GM12878 (cell line): Measurements from ENCODE around the gene PTPRD.

Source experiments
- ASH2L ChIP-seq: fragments of 300-600, 200-600 bp; sonication (generic); IDR thresholded peaks from 2 replicates; pipeline ENCODE4 v1.6.1; 2017; ENCODE audit warnings: low read depth, mild to moderate bottlenecking, borderline replicate concordance
- BCL11A ChIP-seq: IDR thresholded peaks from 2 replicates; pipeline ENCODE4 v1.6.1; 2011; ENCODE audit warnings: low read depth, low read length
- EP300 ChIP-seq, 2 experiments: fragments of 150-350 bp in 1 of 2; IDR thresholded peaks; 2 replicates each; pipeline ENCODE4 v1.6.1; 2011 to 2012; ENCODE audit warnings: low read depth in 2 of 2, low read length in 2 of 2, borderline replicate concordance in 1 of 2, improper control_type of control experiment in 1 of 2, inconsistent platforms in 1 of 2; ENCODE audit not compliant: control insufficient read depth in 1 of 2
- RAD21 ChIP-seq: IDR thresholded peaks from 2 replicates; pipeline ENCODE4 v1.6.1; 2011; ENCODE audit warnings: mild to moderate bottlenecking, low read depth, low read length, moderate library complexity; ENCODE audit not compliant: insufficient read depth
- TF ChIP-seq, protein P1 (sequence below), 3 experiments: IDR thresholded peaks in 2 of 3; conservative IDR thresholded peaks in 1 of 3; 2 replicates each; pipeline ENCODE4 v1.5.1; 2011; ENCODE audit warnings: low read depth in 3 of 3, low read length in 3 of 3, mild to moderate bottlenecking in 3 of 3, control low read depth in 2 of 3, moderate library complexity in 2 of 3, inconsistent platforms in 1 of 3, mixed read lengths in 1 of 3; ENCODE audit not compliant: control insufficient read depth in 2 of 3, insufficient read depth in 1 of 3; ENCODE audit errors: extremely low read depth in 1 of 3
- TF ChIP-seq, protein P2 (sequence below): IDR thresholded peaks from 2 replicates; pipeline ENCODE4 v1.6.1; 2012; ENCODE audit warnings: low read depth, low read length, improper control_type of control experiment
- TF ChIP-seq, protein P3 (sequence below): IDR thresholded peaks from 2 replicates; pipeline ENCODE4 v1.6.1; 2011; ENCODE audit warnings: low read depth, mild to moderate bottlenecking, low read length, moderate library complexity, borderline replicate concordance; ENCODE audit errors: extremely low read depth

DNA sequence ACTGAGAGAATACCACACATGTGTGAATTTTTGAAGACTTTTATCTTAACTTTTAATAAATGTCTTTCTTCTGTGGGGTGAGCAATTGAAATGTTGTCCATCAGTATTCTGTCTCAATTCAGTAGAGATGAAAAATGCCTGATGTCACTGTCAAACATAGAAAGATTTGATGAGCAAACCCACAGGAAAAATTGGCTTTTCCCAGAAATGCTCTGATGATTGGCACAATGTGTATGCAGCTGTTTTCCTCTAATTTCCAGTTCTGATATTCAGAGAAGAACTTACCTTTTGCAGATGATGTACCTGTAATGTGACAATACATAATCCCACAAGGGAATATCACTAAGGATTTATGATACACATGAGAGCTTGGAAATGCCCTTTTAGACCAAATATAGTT is 340.0 kb downstream of the PTPRD start:
- TF ChIP-seq, protein P1, sequence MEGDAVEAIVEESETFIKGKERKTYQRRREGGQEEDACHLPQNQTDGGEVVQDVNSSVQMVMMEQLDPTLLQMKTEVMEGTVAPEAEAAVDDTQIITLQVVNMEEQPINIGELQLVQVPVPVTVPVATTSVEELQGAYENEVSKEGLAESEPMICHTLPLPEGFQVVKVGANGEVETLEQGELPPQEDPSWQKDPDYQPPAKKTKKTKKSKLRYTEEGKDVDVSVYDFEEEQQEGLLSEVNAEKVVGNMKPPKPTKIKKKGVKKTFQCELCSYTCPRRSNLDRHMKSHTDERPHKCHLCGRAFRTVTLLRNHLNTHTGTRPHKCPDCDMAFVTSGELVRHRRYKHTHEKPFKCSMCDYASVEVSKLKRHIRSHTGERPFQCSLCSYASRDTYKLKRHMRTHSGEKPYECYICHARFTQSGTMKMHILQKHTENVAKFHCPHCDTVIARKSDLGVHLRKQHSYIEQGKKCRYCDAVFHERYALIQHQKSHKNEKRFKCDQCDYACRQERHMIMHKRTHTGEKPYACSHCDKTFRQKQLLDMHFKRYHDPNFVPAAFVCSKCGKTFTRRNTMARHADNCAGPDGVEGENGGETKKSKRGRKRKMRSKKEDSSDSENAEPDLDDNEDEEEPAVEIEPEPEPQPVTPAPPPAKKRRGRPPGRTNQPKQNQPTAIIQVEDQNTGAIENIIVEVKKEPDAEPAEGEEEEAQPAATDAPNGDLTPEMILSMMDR (IDR thresholded peaks at IDR 0.05 in 2 of 3, conservative IDR thresholded peaks at IDR 0.05 in 1 of 3; ENCODE audit: control insufficient read depth in 2 of 3, extremely low read depth in 1 of 3, insufficient read depth in 1 of 3, low read depth in 3 of 3, low read length in 3 of 3), result no peak
- TF ChIP-seq RAD21 (no peak), EP300 (IDR thresholded peaks at IDR 0.05; ENCODE audit: borderline replicate concordance in 1 of 2, control insufficient read depth in 1 of 2, low read depth in 2 of 2, low read length in 2 of 2) (no peak), ASH2L (no peak), BCL11A (no peak)
- TF ChIP-seq, protein P2, sequence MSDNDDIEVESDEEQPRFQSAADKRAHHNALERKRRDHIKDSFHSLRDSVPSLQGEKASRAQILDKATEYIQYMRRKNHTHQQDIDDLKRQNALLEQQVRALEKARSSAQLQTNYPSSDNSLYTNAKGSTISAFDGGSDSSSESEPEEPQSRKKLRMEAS, result no peak
- TF ChIP-seq, protein P3, sequence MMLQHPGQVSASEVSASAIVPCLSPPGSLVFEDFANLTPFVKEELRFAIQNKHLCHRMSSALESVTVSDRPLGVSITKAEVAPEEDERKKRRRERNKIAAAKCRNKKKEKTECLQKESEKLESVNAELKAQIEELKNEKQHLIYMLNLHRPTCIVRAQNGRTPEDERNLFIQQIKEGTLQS, result no peak
